Mesendoderm (in vitro differentiated cells): Measurements from ENCODE around the gene DISP2.

Experiments
- DNase-seq: peaks from one replicate; pipeline ENCODE4 v3.0.0; 2013
- H2AK5ac ChIP-seq: 2 replicates; pipeline ENCODE4 v1.6.1; 2013; ENCODE audit warnings: low read length, inconsistent platforms
- H2BK120ac ChIP-seq: 2 replicates; pipeline ENCODE4 v1.6.1; 2013; ENCODE audit warnings: low read depth, mild to moderate bottlenecking, low read length, moderate library complexity, mixed read lengths
- H2BK15ac ChIP-seq: replicated peaks from 2 replicates; pipeline ENCODE4 v1.6.1; 2013; ENCODE audit warnings: low read depth, mild to moderate bottlenecking, moderate library complexity
- H2BK5ac ChIP-seq: 2 replicates; pipeline ENCODE4 v1.6.1; 2013; ENCODE audit warnings: low read length, inconsistent platforms
- H3K18ac ChIP-seq: 2 replicates; pipeline ENCODE4 v1.6.1; 2013; ENCODE audit warnings: mild to moderate bottlenecking, low read length, mixed read lengths
- H3K23ac ChIP-seq: one replicate; pipeline ENCODE4 v1.6.1; 2013; ENCODE audit warnings: low read length
- H3K27ac ChIP-seq: 2 replicates; pipeline ENCODE4 v1.5.1; 2013; ENCODE audit warnings: low read depth, mild to moderate bottlenecking, inconsistent platforms, low read length, moderate library complexity
- H3K27me3 ChIP-seq: 2 replicates; pipeline ENCODE4 v1.6.1; 2013; ENCODE audit warnings: low read length, control low read depth, mild to moderate bottlenecking, inconsistent platforms; ENCODE audit not compliant: insufficient read depth, poor library complexity
- H3K36me3 ChIP-seq: 2 replicates; pipeline ENCODE4 v1.6.1; 2013; ENCODE audit warnings: low read length, inconsistent platforms; ENCODE audit not compliant: control insufficient read depth, insufficient read depth
- H3K4ac ChIP-seq: one replicate; pipeline ENCODE4 v1.6.1; 2013; ENCODE audit warnings: low read depth, mild to moderate bottlenecking, low read length, moderate library complexity
- H3K4me1 ChIP-seq: 2 replicates; pipeline ENCODE4 v1.6.1; 2013; ENCODE audit warnings: low read depth, low read length, inconsistent platforms; ENCODE audit not compliant: control insufficient read depth
- H3K4me2 ChIP-seq: 2 replicates; pipeline ENCODE4 v1.6.1; 2013; ENCODE audit warnings: low read length
- H3K4me3 ChIP-seq: 2 replicates; pipeline ENCODE4 v1.5.1; 2013; ENCODE audit warnings: mild to moderate bottlenecking, low read length
- H3K56ac ChIP-seq: one replicate; pipeline ENCODE4 v1.6.1; 2013; ENCODE audit warnings: low read length
- H3K79me1 ChIP-seq: 2 replicates; pipeline ENCODE4 v1.6.1; 2013; ENCODE audit warnings: low read length, inconsistent platforms
- H3K79me2 ChIP-seq: 2 replicates; pipeline ENCODE4 v1.6.1; 2013; ENCODE audit warnings: mild to moderate bottlenecking, low read length; ENCODE audit not compliant: control insufficient read depth, insufficient read depth
- H3K9ac ChIP-seq: 2 replicates; pipeline ENCODE4 v1.6.1; 2013; ENCODE audit warnings: low read length, inconsistent platforms
- H4K5ac ChIP-seq: one replicate; pipeline ENCODE4 v1.6.1; 2013; ENCODE audit warnings: low read length
- H4K8ac ChIP-seq: one replicate; pipeline ENCODE4 v1.6.1; 2013; ENCODE audit warnings: low read depth, mild to moderate bottlenecking, control low read depth, low read length, moderate library complexity
- WGBS: extraction: QIAGEN DNeasy Blood & Tissue Kit; methylation state at CpG from one replicate; pipeline ENCODE4 v1.1.7; 2013; ENCODE audit warnings: low lambda C conversion rate, missing lambda C conversion rate; ENCODE audit not compliant: insufficient coverage; ENCODE audit errors: extremely low coverage; 5-methylcytosine and 5-hydroxymethylcytosine counted together

The DISP2 gene

DNA sequence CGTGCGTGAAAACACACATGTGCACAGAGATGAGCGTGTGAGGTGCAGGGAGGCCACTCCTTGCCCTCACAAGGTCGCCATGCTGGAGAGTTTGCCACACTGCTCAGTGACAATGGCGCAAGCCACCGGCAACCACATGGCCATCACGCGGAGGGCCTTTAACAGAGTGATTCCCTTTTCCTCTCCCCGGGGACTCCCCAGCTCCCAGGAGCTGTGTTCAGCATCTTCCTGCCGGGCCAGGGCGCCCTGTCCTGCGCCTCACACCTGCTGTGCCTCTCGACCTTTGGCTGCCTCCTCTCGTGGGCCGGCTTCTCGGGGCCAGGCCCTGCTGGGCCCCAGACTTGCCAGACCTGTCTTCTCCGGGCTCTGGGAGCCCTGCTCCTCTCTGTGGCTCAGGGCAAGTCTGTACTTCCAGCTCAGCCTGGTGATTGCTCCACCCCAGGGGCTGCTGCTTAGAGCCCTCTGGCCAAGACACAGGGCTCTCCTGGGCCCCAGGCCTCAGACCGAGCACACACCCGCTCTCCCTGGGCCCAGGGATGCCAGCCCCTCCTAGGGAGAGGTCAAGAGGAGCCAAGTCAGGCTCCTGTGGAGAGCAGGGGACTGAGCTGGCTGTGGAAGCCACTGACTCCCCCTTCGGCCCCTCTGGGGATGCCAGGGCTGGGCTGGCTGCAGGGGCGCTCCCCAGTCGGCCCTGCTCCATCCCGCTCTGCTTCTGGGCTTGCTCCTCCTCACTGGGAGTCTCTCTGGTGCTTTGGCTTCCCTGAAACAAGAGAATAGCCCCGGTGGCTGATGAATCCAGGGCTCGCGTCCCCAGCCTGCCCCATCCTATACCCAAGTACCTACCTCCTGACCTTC is 22.9 kb upstream of the DISP2 start:
- no peak overlapping the region for H3K27ac ChIP-seq
- no peak overlapping the region for H2AK5ac ChIP-seq
- WGBS, result no CpG with 5 or more reads among the region's 26 CpGs
- H3K56ac ChIP-seq, result no peak overlapping the region
- no peaks in the 10 kb centered on the region for H3K27me3 ChIP-seq
- H3K4me1 ChIP-seq, result no peaks in the 10 kb centered on the region
- no peak overlapping the region for H3K9ac ChIP-seq
- H3K79me2 ChIP-seq, result no peaks in the 10 kb centered on the region
- no peak for DNase-seq
- H4K8ac ChIP-seq, result no peak overlapping the region
- H3K4me3 ChIP-seq, result no peak overlapping the region
- no peak overlapping the region for H3K18ac ChIP-seq
- H4K5ac ChIP-seq, result no peak overlapping the region
- H3K23ac ChIP-seq, result no peak overlapping the region
- H3K36me3 ChIP-seq, result no peaks in the 10 kb centered on the region
- no peaks in the 10 kb centered on the region for H3K79me1 ChIP-seq
- H2BK5ac ChIP-seq, result no peak overlapping the region
- H3K4me2 ChIP-seq, result no peak overlapping the region
- H2BK15ac ChIP-seq, result no peak overlapping the region
- H3K4ac ChIP-seq, result no peak overlapping the region
- H2BK120ac ChIP-seq, result no peak overlapping the region

DNA sequence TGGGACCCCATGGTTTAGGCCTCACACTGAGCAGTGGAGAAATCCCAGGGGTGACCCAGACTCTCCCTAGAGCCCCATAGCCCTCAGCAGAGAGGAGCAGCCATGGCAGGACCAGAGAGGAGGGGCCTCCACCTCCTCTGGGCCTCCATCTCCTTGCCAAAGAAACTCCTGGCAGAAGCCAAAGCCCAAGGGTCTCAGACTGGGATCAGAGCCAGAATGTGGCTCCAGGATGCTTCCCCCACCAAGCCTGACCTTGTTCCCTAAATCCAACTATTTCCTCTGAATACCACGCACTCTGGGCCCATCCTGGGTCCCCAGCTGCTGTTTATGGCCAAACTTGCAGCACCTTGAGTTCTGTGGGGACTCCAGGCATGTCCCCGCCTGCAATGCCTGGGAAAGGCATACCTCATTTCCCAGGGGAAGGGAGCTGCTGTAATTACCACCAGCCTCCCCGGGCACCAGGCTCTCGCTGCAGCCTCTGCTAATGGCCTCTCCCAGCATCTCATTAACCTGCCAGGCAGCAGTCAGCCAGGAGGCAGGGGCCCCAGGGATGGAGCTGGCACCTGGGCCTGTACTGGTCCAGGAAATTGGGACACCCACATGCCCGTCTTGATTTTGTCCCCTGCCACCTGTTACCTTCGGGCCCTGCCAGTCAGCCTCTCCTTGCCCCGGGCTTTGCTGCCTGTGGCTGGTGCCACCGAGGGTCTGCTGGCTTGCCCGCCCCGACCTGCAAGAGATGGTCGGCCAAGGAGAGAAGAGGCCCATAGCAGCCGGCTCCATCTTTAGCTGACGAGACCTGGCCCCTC is 21.9 kb upstream of the DISP2 start:
- Histone ChIP-seq H3K27me3 (no peaks in the 10 kb centered on the region), H3K18ac (no peak overlapping the region), H3K9ac (no peak overlapping the region), H2BK15ac (no peak overlapping the region), H3K79me1 (no peaks in the 10 kb centered on the region), H3K27ac (no peak overlapping the region), H3K56ac (no peak overlapping the region), H3K36me3 (no peaks in the 10 kb centered on the region), H4K5ac (no peak overlapping the region), H4K8ac (no peak overlapping the region), H3K4ac (no peak overlapping the region), H3K4me1 (no peaks in the 10 kb centered on the region), H2BK5ac (no peak overlapping the region), H3K4me2 (no peak overlapping the region), H2AK5ac (no peak overlapping the region), H3K79me2 (no peaks in the 10 kb centered on the region), H3K23ac (no peak overlapping the region), H2BK120ac (no peak overlapping the region), H3K4me3 (no peak overlapping the region)
- no CpG with 5 or more reads among the region's 13 CpGs for WGBS
- no peak for DNase-seq

DNA sequence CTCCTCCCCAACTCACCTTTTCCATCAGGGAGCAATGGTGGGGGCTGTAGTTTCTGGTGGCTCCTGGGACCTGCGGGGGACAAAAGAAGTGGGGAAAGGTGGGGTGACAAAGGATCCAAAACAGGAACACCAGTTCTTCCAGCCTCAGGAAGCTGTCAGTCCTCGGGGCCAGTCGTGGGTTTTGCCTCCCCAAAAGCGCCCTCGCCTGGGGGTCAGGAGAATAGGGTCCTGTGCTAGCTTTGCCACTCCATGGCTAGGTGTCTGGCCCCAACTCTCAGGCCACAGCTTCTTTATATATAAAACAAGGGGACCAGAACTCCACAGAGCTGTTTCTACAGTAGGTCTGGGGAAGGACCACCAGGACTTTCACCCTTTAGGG is 21.3 kb upstream of the DISP2 start:
- Histone ChIP-seq H4K8ac (no peak overlapping the region), H3K23ac (no peak overlapping the region), H3K4ac (no peak overlapping the region), H3K79me2 (no peaks in the 10 kb centered on the region), H3K27ac (no peak overlapping the region), H3K18ac (no peak overlapping the region), H3K27me3 (no peaks in the 10 kb centered on the region), H3K36me3 (no peaks in the 10 kb centered on the region), H2BK5ac (no peak overlapping the region), H3K79me1 (no peaks in the 10 kb centered on the region), H3K4me2 (no peak overlapping the region), H3K56ac (no peak overlapping the region), H3K4me1 (no peaks in the 10 kb centered on the region), H4K5ac (no peak overlapping the region), H2AK5ac (no peak overlapping the region), H3K9ac (no peak overlapping the region), H2BK15ac (no peak overlapping the region), H2BK120ac (no peak overlapping the region), H3K4me3 (no peak overlapping the region)
- WGBS, result no CpG with 5 or more reads among the region's 5 CpGs
- no peak for DNase-seq

DNA sequence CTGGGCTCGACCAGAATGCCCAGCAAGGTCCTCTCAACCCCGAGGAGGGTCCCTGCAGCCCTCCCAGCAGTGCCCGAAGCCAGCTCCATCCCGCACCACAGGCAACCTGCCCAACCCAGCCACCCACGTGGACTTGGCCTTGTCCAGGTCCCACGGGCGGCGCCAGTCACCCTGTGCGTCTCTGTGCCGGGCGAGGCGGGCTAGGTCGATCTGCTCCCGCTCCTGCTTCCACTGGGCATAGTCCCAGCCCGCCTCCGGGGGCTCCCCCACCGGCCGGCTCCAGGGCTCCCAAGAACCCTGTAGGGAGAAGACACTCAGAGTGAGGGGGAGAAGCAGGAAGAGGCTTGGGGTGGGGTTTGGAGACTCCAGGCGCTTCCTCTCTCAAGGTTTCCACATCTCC is 20.4 kb upstream of the DISP2 start:
- Histone ChIP-seq H3K9ac (no peak overlapping the region), H3K27ac (no peak overlapping the region), H2AK5ac (no peak overlapping the region), H2BK15ac (no peak overlapping the region), H3K4me3 (no peak overlapping the region), H2BK5ac (no peak overlapping the region), H3K56ac (peak overlapping the region; percentile 75), H4K8ac (no peak overlapping the region), H3K18ac (peak overlapping the region; percentile 10), H2BK120ac (no peak overlapping the region), H3K79me2 (no peaks in the 10 kb centered on the region), H3K79me1 (no peaks in the 10 kb centered on the region), H4K5ac (no peak overlapping the region), H3K4me1 (no peaks in the 10 kb centered on the region), H3K4ac (no peak overlapping the region), H3K36me3 (no peaks in the 10 kb centered on the region), H3K4me2 (no peak overlapping the region), H3K23ac (no peak overlapping the region), H3K27me3 (no peaks in the 10 kb centered on the region)
- DNase-seq, result no peak
- WGBS, result no CpG with 5 or more reads among the region's 19 CpGs

DNA sequence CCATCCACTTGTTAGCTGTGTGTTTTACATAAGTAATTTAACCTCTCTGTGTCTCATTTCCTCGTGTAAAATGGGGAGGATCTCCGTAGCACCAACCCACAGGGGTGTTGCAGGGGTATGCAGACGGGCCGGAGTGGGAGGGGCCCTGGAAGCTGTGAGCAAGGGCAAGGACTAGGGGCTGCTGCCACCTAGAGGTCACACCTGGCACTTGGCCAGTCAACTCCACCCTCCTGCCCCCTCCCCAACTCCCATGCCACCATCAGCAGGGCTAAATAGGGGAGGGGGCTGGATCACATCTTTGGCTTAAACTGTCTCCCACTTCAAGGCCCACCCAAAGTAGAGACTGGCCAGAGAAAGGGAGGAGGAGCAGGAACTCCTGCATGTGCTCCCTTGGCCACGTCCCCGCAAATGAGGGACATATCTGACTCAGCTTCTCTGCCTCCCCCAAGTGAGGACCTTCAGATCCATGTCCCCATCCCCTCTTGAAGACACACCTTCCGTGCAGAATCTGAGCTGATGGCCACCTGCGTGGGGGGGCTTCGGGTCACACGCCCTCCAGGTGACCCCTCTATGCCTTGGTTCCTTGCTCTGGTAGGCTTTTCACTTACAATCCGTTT is 19.9 kb upstream of the DISP2 start:
- DNase-seq, result peak; percentile 91
- Histone ChIP-seq H3K4me3 (no peak overlapping the region), H3K4ac (no peak overlapping the region), H2BK15ac (no peak overlapping the region), H2BK5ac (no peak overlapping the region), H2AK5ac (no peak overlapping the region), H3K27ac (no peak overlapping the region), H3K36me3 (no peaks in the 10 kb centered on the region), H2BK120ac (no peak overlapping the region), H3K79me1 (no peaks in the 10 kb centered on the region), H3K9ac (no peak overlapping the region), H3K79me2 (no peaks in the 10 kb centered on the region), H3K56ac (peak overlapping the region; percentile 75), H3K18ac (no peak overlapping the region), H3K4me1 (no peaks in the 10 kb centered on the region), H3K4me2 (no peak overlapping the region), H3K23ac (no peak overlapping the region), H4K5ac (no peak overlapping the region), H3K27me3 (no peaks in the 10 kb centered on the region), H4K8ac (no peak overlapping the region)
- no CpG with 5 or more reads among the region's 11 CpGs for WGBS
